Measurements from ENCODE around the gene LRRTM4.

The LRRTM4 gene

GRCh38 chr2:76930056-76930744 is 592.0 kb downstream of the LRRTM4 start:
- Mint-ChIP-seq H3K27ac (ENCODE audit: low read depth) (no peak overlapping the region), H3K9me3 (peaks cover 5% of the 10 kb centered on the region), H3K4me1 (no peaks in the 10 kb centered on the region), H3K4me3 (no peak overlapping the region), H3K36me3 (ENCODE audit: insufficient read depth) (no peaks in the 10 kb centered on the region), H3K27me3 (no peaks in the 10 kb centered on the region)
- ATAC-seq (replicated peaks; ENCODE audit: extremely low read depth, poor library complexity, severe bottlenecking) (no peak), DNase-seq (ENCODE audit: low spot score in 2 of 2) (no peak)

GRCh38 chr2:76928026-76928425 is 594.1 kb downstream of the LRRTM4 start:
- Mint-ChIP-seq H3K9me3 (peaks cover 5% of the 10 kb centered on the region), H3K4me1 (no peaks in the 10 kb centered on the region), H3K27me3 (no peaks in the 10 kb centered on the region), H3K36me3 (ENCODE audit: insufficient read depth) (no peaks in the 10 kb centered on the region), H3K4me3 (no peak overlapping the region), H3K27ac (ENCODE audit: low read depth) (no peak overlapping the region)
- ATAC-seq (replicated peaks; ENCODE audit: extremely low read depth, poor library complexity, severe bottlenecking): no peak
- no peak for DNase-seq (ENCODE audit: low spot score in 2 of 2)

GRCh38 chr2:76921006-76921405 is 601.2 kb downstream of the LRRTM4 start:
- DNase-seq (ENCODE audit: low spot score in 2 of 2) (no peak), ATAC-seq (replicated peaks; ENCODE audit: extremely low read depth, poor library complexity, severe bottlenecking) (no peak)
- no peak overlapping the region for H3K4me3 Mint-ChIP-seq
- no peaks in the 10 kb centered on the region for H3K36me3 Mint-ChIP-seq (ENCODE audit: insufficient read depth)
- no peaks in the 10 kb centered on the region for H3K27me3 Mint-ChIP-seq
- no peaks in the 10 kb centered on the region for H3K4me1 Mint-ChIP-seq
- peaks cover 11% of the 10 kb centered on the region for H3K9me3 Mint-ChIP-seq
- no peak overlapping the region for H3K27ac Mint-ChIP-seq (ENCODE audit: low read depth)

GRCh38 chr2:76895469-76895868 is 626.7 kb downstream of the LRRTM4 start:
- Mint-ChIP-seq H3K27ac (ENCODE audit: low read depth) (no peak overlapping the region), H3K4me3 (no peak overlapping the region), H3K4me1 (no peaks in the 10 kb centered on the region), H3K9me3 (peaks cover 13% of the 10 kb centered on the region), H3K27me3 (no peaks in the 10 kb centered on the region), H3K36me3 (ENCODE audit: insufficient read depth) (no peaks in the 10 kb centered on the region)
- DNase-seq (ENCODE audit: low spot score in 2 of 2) (no peak), ATAC-seq (replicated peaks; ENCODE audit: extremely low read depth, poor library complexity, severe bottlenecking) (no peak)

DNA sequence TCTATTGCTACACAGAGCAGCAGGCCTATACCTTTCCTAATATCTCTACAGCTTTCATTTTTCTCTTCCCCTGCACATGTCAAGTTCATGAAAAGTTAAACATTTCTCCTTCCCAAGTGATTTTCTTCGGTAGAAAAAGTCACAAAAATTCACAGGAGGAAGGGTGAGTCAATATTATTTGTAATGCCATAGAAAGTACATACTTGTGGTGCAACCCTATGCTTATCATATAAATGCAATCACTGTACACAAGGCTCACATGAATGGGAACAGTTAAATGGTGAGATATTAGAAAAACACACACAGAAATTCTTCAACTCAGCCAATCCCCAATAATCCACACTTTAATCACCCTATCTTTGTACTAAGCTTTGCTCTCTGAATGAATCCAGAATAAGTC is 651.6 kb downstream of the LRRTM4 start:
- no peak overlapping the region for H3K27ac Mint-ChIP-seq (ENCODE audit: low read depth)
- H3K4me3 Mint-ChIP-seq: no peak overlapping the region
- no peaks in the 10 kb centered on the region for H3K4me1 Mint-ChIP-seq
- DNase-seq (ENCODE audit: low spot score in 2 of 2) (no peak), ATAC-seq (replicated peaks; ENCODE audit: extremely low read depth, poor library complexity, severe bottlenecking) (no peak)
- H3K36me3 Mint-ChIP-seq (ENCODE audit: insufficient read depth): no peaks in the 10 kb centered on the region
- H3K27me3 Mint-ChIP-seq: no peaks in the 10 kb centered on the region
- H3K9me3 Mint-ChIP-seq: peaks cover 16% of the 10 kb centered on the region

- ATAC-seq (replicated peaks; ENCODE audit: extremely low read depth, poor library complexity, severe bottlenecking) (no peak), DNase-seq (ENCODE audit: low spot score in 2 of 2) (no peak)
These were observed 652.2 kb downstream of the LRRTM4 start for GRCh38 chr2:76870011-76870410.

DNA sequence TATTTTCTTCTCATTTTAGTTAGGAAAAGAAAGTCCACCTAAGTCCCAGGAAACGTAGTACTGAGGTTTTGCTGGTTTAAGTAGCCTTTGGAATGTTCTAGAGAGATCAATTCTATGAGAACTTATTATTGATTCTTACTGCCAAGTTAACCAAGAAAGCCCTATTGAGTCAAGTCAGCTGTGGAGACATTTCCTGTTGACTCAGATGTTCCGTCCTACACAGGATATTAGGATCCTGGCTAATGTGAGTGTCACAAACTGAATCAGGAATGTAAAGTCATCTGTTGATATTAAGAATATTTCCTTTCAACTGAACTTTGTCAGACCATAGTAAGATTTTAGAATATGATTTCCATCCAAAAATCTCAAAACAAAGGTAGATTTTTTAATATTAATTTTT is 654.3 kb downstream of the LRRTM4 start:
- DNase-seq (ENCODE audit: low spot score in 2 of 2) (no peak), ATAC-seq (replicated peaks; ENCODE audit: extremely low read depth, poor library complexity, severe bottlenecking) (no peak)
- Mint-ChIP-seq H3K27ac (ENCODE audit: low read depth) (no peak overlapping the region), H3K4me3 (no peak overlapping the region), H3K27me3 (no peaks in the 10 kb centered on the region), H3K4me1 (no peaks in the 10 kb centered on the region), H3K9me3 (peaks cover 7% of the 10 kb centered on the region), H3K36me3 (ENCODE audit: insufficient read depth) (no peaks in the 10 kb centered on the region)

More at GRCh38 chr2:76870011-76870410, 652.2 kb downstream of the LRRTM4 start:
- no peak overlapping the region for H3K4me3 Mint-ChIP-seq
- H3K36me3 Mint-ChIP-seq (ENCODE audit: insufficient read depth): no peaks in the 10 kb centered on the region
- H3K4me1 Mint-ChIP-seq: no peaks in the 10 kb centered on the region
- peaks cover 11% of the 10 kb centered on the region for H3K9me3 Mint-ChIP-seq
- no peaks in the 10 kb centered on the region for H3K27me3 Mint-ChIP-seq
- no peak overlapping the region for H3K27ac Mint-ChIP-seq (ENCODE audit: low read depth)

GRCh38 chr2:76866464-76866863 is 655.7 kb downstream of the LRRTM4 start:
- Mint-ChIP-seq H3K36me3 (ENCODE audit: insufficient read depth) (no peaks in the 10 kb centered on the region), H3K27me3 (no peaks in the 10 kb centered on the region), H3K4me3 (no peak overlapping the region), H3K9me3 (peaks cover 12% of the 10 kb centered on the region), H3K27ac (ENCODE audit: low read depth) (no peak overlapping the region), H3K4me1 (no peaks in the 10 kb centered on the region)
- no peak for DNase-seq (ENCODE audit: low spot score in 2 of 2)
- no peak for ATAC-seq (replicated peaks; ENCODE audit: extremely low read depth, poor library complexity, severe bottlenecking)

- peaks cover 18% of the 10 kb centered on the region for H3K9me3 Mint-ChIP-seq
- H3K4me3 Mint-ChIP-seq: no peak overlapping the region
- H3K36me3 Mint-ChIP-seq (ENCODE audit: insufficient read depth): no peaks in the 10 kb centered on the region
- H3K4me1 Mint-ChIP-seq: no peaks in the 10 kb centered on the region
- no peak for ATAC-seq (replicated peaks; ENCODE audit: extremely low read depth, poor library complexity, severe bottlenecking)
- no peaks in the 10 kb centered on the region for H3K27me3 Mint-ChIP-seq
- no peak overlapping the region for H3K27ac Mint-ChIP-seq (ENCODE audit: low read depth)
- no peak for DNase-seq (ENCODE audit: low spot score in 2 of 2)
These were observed 659.3 kb downstream of the LRRTM4 start for GRCh38 chr2:76862901-76863300.

DNA sequence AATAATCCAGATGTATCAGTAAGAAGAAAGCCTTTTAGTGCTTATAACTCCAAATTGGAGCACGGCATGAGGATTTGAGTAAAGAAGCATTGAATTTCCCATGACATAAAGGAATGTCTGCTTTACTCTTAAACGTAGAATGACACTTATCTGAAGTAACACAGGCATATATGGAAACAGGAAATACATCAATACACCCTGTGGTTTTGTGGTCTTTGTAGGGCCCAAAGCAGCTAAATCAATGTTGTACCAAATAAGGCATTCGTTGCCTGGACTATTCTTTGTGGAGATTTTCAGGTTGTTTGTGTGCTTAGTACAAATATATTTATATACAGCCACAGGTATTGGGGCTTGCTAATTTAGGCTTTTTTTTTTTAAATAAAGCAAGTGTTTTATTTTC is 660.5 kb downstream of the LRRTM4 start:
- no peak for ATAC-seq (replicated peaks; ENCODE audit: extremely low read depth, poor library complexity, severe bottlenecking)
- no peak overlapping the region for H3K4me3 Mint-ChIP-seq
- H3K27ac Mint-ChIP-seq (ENCODE audit: low read depth): no peak overlapping the region
- no peaks in the 10 kb centered on the region for H3K4me1 Mint-ChIP-seq
- no peak for DNase-seq (ENCODE audit: low spot score in 2 of 2)
- peaks cover 23% of the 10 kb centered on the region for H3K9me3 Mint-ChIP-seq
- H3K27me3 Mint-ChIP-seq: no peaks in the 10 kb centered on the region
- no peaks in the 10 kb centered on the region for H3K36me3 Mint-ChIP-seq (ENCODE audit: insufficient read depth)

- Mint-ChIP-seq H3K9me3 (peaks cover 7% of the 10 kb centered on the region), H3K4me3 (no peak overlapping the region), H3K27ac (ENCODE audit: low read depth) (no peak overlapping the region), H3K27me3 (no peaks in the 10 kb centered on the region), H3K36me3 (ENCODE audit: insufficient read depth) (no peaks in the 10 kb centered on the region), H3K4me1 (no peaks in the 10 kb centered on the region)
- ATAC-seq (replicated peaks; ENCODE audit: extremely low read depth, poor library complexity, severe bottlenecking) (no peak), DNase-seq (ENCODE audit: low spot score in 2 of 2) (no peak)
These were observed 671.2 kb downstream of the LRRTM4 start for GRCh38 chr2:76851000-76851399.

- H3K27ac Mint-ChIP-seq (ENCODE audit: low read depth): no peak overlapping the region
These were observed 673.1 kb downstream of the LRRTM4 start for GRCh38 chr2:76849086-76849485.

GRCh38 chr2:76839826-76840225 is 682.4 kb downstream of the LRRTM4 start:
- H3K4me3 Mint-ChIP-seq: no peak overlapping the region
- H3K4me1 Mint-ChIP-seq: no peaks in the 10 kb centered on the region
- H3K36me3 Mint-ChIP-seq (ENCODE audit: insufficient read depth): no peaks in the 10 kb centered on the region
- no peaks in the 10 kb centered on the region for H3K27me3 Mint-ChIP-seq
- ATAC-seq (replicated peaks; ENCODE audit: extremely low read depth, poor library complexity, severe bottlenecking) (no peak), DNase-seq (ENCODE audit: low spot score in 2 of 2) (no peak)
- no peak overlapping the region for H3K27ac Mint-ChIP-seq (ENCODE audit: low read depth)
- peaks cover 17% of the 10 kb centered on the region for H3K9me3 Mint-ChIP-seq

More at GRCh38 chr2:76849086-76849485, 673.1 kb downstream of the LRRTM4 start:
- no peaks in the 10 kb centered on the region for H3K27me3 Mint-ChIP-seq
- ATAC-seq (replicated peaks; ENCODE audit: extremely low read depth, poor library complexity, severe bottlenecking): no peak
- H3K4me1 Mint-ChIP-seq: no peaks in the 10 kb centered on the region
- H3K9me3 Mint-ChIP-seq: no peaks in the 10 kb centered on the region
- no peak for DNase-seq (ENCODE audit: low spot score in 2 of 2)
- H3K36me3 Mint-ChIP-seq (ENCODE audit: insufficient read depth): no peaks in the 10 kb centered on the region
- H3K4me3 Mint-ChIP-seq: no peak overlapping the region
